IPS DF 6.9 (cell line): Measurements from ENCODE around the gene KIF26B.

Experiments
- DNase-seq: peaks from one replicate; pipeline ENCODE4 v3.0.0-alpha.2; 2013; ENCODE audit warnings: low read depth, low spot score
- H3K27ac ChIP-seq: one replicate; pipeline ENCODE4 v1.5.1; 2013; ENCODE audit warnings: low read length, control low read depth
- H3K27me3 ChIP-seq: 2 replicates; pipeline ENCODE4 v1.6.1; 2013; ENCODE audit warnings: mild to moderate bottlenecking, low read length; ENCODE audit not compliant: control insufficient read depth, insufficient read depth
- H3K36me3 ChIP-seq: 2 replicates; pipeline ENCODE4 v1.6.1; 2013; ENCODE audit warnings: low read length; ENCODE audit not compliant: control insufficient read depth, insufficient read depth
- H3K4me1 ChIP-seq: 2 replicates; pipeline ENCODE4 v1.6.1; 2013; ENCODE audit warnings: low read length; ENCODE audit not compliant: control insufficient read depth, insufficient read depth
- H3K4me3 ChIP-seq: 2 replicates; pipeline ENCODE4 v1.5.1; 2013; ENCODE audit warnings: mild to moderate bottlenecking, low read length
- H3K9me3 ChIP-seq: 2 replicates; pipeline ENCODE4 v1.6.1; 2013; ENCODE audit warnings: low read length, inconsistent platforms; ENCODE audit not compliant: control insufficient read depth, insufficient read depth
- WGBS: extraction: QIAGEN DNeasy Blood & Tissue Kit; methylation state at CpG from one replicate; pipeline ENCODE4 v1.1.7; 2013; ENCODE audit warnings: mixed read lengths, missing lambda C conversion rate; ENCODE audit not compliant: insufficient read length, insufficient coverage; 5-methylcytosine and 5-hydroxymethylcytosine counted together

Gene KIF26B

GRCh38 chr1:245598524-245599305 lies 443.9 kb downstream of the KIF26B start:
- H3K9me3 ChIP-seq = no peaks in the 10 kb centered on the region
- no peak overlapping the region for H3K27ac ChIP-seq
- WGBS = no CpG with 5 or more reads among the region's 18 CpGs
- no peak overlapping the region for H3K4me3 ChIP-seq
- H3K4me1 ChIP-seq = no peaks in the 10 kb centered on the region
- H3K27me3 ChIP-seq = no peaks in the 10 kb centered on the region
- no peaks in the 10 kb centered on the region for H3K36me3 ChIP-seq
- no peak for DNase-seq

GRCh38 chr1:245599371-245600174 lies 444.8 kb downstream of the KIF26B start:
- H3K27ac ChIP-seq = no peak overlapping the region
- no CpG with 5 or more reads among the region's 16 CpGs for WGBS
- H3K4me3 ChIP-seq = no peak overlapping the region
- H3K27me3 ChIP-seq = no peaks in the 10 kb centered on the region
- no peak for DNase-seq
- no peaks in the 10 kb centered on the region for H3K4me1 ChIP-seq
- no peaks in the 10 kb centered on the region for H3K36me3 ChIP-seq
- no peaks in the 10 kb centered on the region for H3K9me3 ChIP-seq

GRCh38 chr1:245600658-245601057 lies 445.9 kb downstream of the KIF26B start:
- H3K9me3 ChIP-seq = no peaks in the 10 kb centered on the region
- WGBS = no CpG with 5 or more reads among the region's 4 CpGs
- no peak overlapping the region for H3K27ac ChIP-seq
- no peak for DNase-seq
- no peaks in the 10 kb centered on the region for H3K4me1 ChIP-seq
- H3K36me3 ChIP-seq = no peaks in the 10 kb centered on the region
- H3K27me3 ChIP-seq = no peaks in the 10 kb centered on the region
- no peak overlapping the region for H3K4me3 ChIP-seq

- H3K27ac ChIP-seq = no peak overlapping the region
- H3K36me3 ChIP-seq = no peaks in the 10 kb centered on the region
- no peak overlapping the region for H3K4me3 ChIP-seq
- no peaks in the 10 kb centered on the region for H3K9me3 ChIP-seq
- no peaks in the 10 kb centered on the region for H3K4me1 ChIP-seq
- WGBS = no CpG with 5 or more reads among the region's 6 CpGs
- no peaks in the 10 kb centered on the region for H3K27me3 ChIP-seq
- DNase-seq = no peak
These were observed 448.6 kb downstream of the KIF26B start for GRCh38 chr1:245603311-245603865.

GRCh38 chr1:245604979-245605378 lies 450.2 kb downstream of the KIF26B start:
- Histone ChIP-seq H3K27ac (no peak overlapping the region), H3K4me1 (no peaks in the 10 kb centered on the region), H3K4me3 (no peak overlapping the region), H3K36me3 (no peaks in the 10 kb centered on the region), H3K27me3 (no peaks in the 10 kb centered on the region), H3K9me3 (no peaks in the 10 kb centered on the region)
- WGBS = no CpG with 5 or more reads among the region's 9 CpGs
- DNase-seq = no peak

- WGBS = no CpG with 5 or more reads among the region's 14 CpGs
- Histone ChIP-seq H3K9me3 (no peaks in the 10 kb centered on the region), H3K4me1 (no peaks in the 10 kb centered on the region), H3K4me3 (no peak overlapping the region), H3K27ac (no peak overlapping the region), H3K36me3 (no peaks in the 10 kb centered on the region), H3K27me3 (no peaks in the 10 kb centered on the region)
- DNase-seq = no peak
These were observed 450.8 kb downstream of the KIF26B start for GRCh38 chr1:245605480-245606156.

GRCh38 chr1:245606157-245606725 lies 451.5 kb downstream of the KIF26B start:
- no peaks in the 10 kb centered on the region for H3K36me3 ChIP-seq
- H3K4me1 ChIP-seq = no peaks in the 10 kb centered on the region
- H3K4me3 ChIP-seq = no peak overlapping the region
- no peak overlapping the region for H3K27ac ChIP-seq
- DNase-seq = no peak
- no peaks in the 10 kb centered on the region for H3K9me3 ChIP-seq
- no CpG with 5 or more reads among the region's 16 CpGs for WGBS
- H3K27me3 ChIP-seq = no peaks in the 10 kb centered on the region

GRCh38 chr1:245608271-245608670 lies 453.5 kb downstream of the KIF26B start:
- WGBS = no CpG with 5 or more reads among the region's 2 CpGs
- H3K9me3 ChIP-seq = no peaks in the 10 kb centered on the region
- DNase-seq = no peak
- H3K4me3 ChIP-seq = no peak overlapping the region
- H3K27me3 ChIP-seq = no peaks in the 10 kb centered on the region
- H3K4me1 ChIP-seq = no peaks in the 10 kb centered on the region
- no peak overlapping the region for H3K27ac ChIP-seq
- H3K36me3 ChIP-seq = no peaks in the 10 kb centered on the region

GRCh38 chr1:245609354-245610150 lies 454.8 kb downstream of the KIF26B start:
- Histone ChIP-seq H3K27me3 (no peaks in the 10 kb centered on the region), H3K4me1 (no peaks in the 10 kb centered on the region), H3K27ac (no peak overlapping the region), H3K4me3 (no peak overlapping the region), H3K36me3 (no peaks in the 10 kb centered on the region), H3K9me3 (no peaks in the 10 kb centered on the region)
- no CpG with 5 or more reads among the region's 25 CpGs for WGBS
- DNase-seq = no peak
